ENCODE data around the gene GHRHR.

Gene GHRHR

DNA sequence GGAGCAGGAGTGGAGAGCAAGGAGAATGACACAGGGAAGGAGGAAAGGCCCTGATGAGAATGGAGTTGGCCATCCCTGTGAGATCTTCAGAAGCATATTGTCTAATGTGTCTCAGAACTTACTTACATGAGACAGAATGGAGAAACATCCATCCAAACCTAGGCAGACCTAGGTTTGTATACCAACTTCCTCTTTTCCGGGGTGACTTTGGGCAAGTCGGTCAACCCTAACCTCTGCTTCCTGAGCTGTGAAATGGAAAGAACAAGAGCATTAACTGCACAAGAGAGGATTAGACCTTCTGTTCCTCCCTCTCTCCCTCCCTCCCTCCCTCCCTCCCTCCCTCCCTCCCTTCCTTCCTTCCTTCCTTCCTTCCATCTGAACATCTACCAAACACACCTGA is 4.5 kb downstream of the GHRHR start:
- no peak for DNase-seq (ENCODE audit: low spot score)

- DNase-seq (ENCODE audit: low spot score): no peak
Observed at GRCh38 chr7:30968747-30969603, 5.2 kb downstream of the GHRHR start.

DNA sequence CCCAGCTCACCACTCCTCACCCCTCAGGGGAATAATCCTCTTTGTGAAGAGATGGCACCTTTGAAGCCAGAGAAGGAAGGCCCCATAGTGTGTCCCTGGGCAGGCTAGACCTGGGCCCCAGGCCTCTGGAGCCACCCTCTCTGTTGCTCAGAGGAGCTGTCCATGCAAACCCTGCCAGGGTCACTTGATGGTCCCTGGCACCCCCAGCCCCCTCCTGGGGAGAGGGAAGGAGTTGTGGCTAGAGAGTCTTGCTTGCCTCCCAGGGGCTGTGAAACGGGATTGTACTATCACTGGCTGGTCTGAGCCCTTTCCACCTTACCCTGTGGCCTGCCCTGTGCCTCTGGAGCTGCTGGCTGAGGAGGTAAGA is 5.8 kb downstream of the GHRHR start:
- DNase-seq (ENCODE audit: low spot score): no peak

GRCh38 chr7:30970074-30970473 is 6.3 kb downstream of the GHRHR start:
- DNase-seq (ENCODE audit: low spot score): no peak

DNA sequence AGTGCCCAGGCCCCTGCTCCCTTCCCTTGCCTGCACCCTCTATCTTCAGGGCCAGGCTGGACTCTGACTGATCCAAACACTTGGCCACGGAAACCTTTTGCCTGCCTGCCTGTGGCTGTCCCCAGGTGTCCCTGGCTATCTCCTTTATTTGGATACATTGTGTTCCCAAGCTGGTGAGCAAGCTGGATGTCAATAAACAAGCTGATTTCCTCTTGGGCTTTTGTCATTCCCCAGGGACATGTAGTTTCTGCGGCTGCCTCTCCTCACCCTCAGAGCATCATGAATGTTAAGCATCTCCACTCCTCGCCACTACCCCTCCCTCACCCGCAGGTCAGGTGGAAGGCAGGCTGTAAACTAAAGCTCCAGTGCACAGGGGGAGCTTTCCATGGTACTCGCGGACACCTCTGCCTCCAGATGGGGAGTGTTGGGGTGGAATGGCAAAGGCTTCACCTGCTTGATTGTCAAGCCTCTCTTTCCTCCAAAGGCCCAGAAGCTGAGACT is 6.9 kb downstream of the GHRHR start:
- peak; percentile 49 for DNase-seq (ENCODE audit: low spot score)

DNA sequence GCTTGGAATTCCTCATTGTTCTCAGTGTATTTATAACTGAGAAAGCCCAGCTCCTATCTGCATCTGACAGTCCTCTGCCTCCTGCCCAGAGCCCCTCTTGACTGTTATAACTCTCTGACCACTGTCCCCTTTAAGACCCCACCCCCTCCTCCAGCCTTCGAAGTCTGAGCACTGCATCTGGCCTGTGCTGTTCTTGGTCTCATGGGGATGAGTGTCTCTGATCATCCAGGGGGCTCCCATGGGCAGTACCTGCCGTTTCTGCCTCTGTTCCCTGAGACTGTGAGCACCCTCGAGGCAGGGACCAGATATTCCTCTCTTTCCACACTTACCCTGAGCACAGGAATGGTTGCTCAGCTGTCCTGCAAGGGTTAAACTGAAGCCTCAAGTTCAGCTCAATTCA is 7.7 kb downstream of the GHRHR start:
- DNase-seq (ENCODE audit: low spot score): no peak

DNA sequence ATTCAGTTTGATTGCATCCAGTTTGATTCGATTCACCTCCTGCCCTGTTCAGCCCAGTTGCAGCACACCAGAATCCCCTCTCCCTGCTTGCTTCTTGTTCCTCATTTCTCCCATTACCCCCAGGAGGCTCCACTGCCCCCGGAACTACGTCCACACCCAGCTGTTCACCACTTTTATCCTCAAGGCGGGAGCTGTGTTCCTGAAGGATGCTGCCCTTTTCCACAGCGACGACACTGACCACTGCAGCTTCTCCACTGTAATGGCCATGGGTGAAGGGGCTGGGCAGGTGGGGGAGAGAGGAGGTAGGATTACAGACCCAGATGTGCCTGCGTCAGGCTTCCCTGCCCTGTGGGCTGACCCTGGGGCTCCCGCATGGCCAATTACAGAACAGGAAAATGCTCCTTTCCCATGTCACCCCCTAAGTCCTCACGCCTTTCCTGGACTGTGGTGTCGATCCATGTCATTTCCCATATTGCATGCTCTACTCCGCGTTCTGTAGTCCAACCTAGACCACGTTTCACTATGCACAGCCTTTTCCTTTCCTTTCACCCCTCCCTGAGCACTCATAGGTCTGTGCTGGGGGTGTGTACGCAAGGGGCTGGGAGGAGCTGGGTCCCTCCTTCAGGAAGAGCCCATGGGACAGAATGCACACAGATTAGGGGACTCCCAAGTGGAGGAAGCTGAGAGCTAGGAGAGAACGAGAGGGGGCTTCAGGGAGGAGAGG is 8.2 kb downstream of the GHRHR start:
- DNase-seq (ENCODE audit: low spot score): no peak

DNA sequence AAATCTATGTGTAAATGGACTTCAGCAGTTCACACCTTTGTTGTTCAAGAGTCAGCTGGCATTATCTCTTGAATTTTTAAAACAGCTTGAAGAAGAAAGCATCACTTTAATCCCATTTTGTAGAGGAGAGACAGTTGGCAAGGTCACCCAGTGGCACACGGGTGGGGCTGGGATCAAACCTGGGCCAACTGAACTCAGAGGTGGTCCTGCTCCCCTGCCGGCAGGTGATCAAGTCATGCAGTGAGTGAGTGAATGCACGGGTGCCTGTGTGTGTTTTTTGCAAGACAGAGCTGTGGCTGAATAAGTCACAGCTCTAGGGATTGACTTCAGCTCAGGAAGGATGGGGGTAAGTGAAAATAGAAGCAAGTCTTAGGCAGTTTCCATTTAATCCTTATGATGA is 9.5 kb downstream of the GHRHR start:
- no peak for DNase-seq (ENCODE audit: low spot score)

DNA sequence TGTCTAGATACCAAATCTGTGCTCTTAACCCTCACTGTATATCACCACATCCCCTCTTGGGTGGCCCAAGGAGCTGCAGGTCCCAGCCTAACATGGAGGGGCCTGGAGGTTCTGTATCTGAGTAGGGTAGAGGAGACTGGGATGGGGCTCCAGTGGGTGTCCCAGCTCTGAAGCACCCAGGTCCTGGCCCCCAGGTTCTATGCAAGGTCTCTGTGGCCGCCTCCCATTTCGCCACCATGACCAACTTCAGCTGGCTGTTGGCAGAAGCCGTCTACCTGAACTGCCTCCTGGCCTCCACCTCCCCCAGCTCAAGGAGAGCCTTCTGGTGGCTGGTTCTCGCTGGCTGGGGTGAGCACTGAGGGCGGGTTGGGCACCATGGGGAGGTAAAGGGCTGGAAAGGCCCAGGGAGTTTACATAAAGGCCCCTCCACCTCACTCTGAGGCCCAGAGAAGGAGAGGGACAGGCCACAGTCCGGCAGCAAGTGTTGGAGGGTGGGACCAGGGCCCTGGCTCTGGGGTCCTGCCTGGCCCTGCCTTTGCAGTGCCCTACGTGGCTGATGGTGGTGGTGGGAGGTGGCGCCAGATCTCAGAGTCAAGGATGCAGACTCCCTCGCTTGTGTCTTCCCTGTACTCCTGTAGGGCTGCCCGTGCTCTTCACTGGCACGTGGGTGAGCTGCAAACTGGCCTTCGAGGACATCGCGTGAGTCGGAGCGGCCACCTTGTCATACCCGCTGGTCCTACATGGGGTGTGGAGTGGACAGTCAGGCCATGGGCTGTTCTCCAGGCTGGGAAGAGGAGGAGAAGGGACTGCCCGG is 10.2 kb downstream of the GHRHR start:
- no peak for DNase-seq (ENCODE audit: low spot score)

DNA sequence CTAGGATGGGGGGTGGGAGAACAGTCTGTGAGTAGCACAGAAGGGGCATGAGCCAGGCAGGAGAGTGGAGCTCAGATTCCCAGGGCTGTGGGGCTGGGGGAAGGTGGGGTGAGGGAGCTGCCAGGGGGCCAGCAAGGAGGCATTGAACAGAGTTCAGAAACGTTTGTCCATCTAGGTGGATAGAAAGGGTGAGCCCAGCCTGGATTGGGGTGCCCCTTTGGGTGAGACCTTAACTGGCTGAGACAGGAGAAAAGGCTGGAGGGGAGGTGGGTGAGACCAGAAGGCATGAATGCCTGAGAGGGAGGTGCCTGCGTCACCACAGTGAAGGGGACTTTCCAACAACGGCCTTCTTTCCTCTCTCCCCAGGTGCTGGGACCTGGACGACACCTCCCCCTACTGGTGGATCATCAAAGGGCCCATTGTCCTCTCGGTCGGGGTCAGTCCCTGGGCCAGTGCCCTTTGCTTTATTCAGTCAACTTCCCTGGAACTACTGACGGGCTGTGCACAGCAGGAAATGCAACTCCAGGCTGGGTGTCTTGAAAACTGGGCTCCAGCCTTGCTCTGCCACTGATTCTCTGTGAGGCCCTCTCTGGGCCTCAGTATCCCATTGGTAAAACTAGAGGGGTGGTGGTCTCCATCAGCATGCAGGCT is 11.0 kb downstream of the GHRHR start:
- DNase-seq (ENCODE audit: low spot score): peak; percentile 69

DNA sequence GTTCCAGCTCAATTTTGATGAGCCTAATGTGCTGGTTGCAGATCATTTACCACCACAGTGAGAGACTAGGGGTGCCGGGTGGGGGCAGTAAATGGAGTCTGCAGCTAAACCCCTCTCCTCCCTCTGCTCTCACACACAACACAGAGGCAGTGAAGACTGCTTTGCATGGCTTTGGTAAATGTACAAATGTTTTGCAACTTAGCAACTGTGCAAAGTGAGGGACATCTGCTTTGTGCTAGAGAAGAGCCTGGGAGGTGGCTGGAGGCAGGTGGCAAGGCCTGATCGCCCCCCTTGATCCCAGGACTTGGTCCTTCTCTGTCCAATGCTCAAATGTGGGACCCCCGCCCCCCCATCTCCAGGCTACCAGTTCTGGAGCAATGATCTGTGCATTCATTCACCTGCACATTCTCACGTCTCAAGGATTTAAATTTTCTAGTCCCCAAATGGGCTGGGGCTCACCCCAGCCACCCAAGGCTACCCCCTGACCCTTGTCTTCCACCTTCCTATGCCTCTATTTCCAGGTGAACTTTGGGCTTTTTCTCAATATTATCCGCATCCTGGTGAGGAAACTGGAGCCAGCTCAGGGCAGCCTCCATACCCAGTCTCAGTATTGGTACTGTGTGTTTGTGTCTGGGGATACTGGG is 11.6 kb downstream of the GHRHR start:
- DNase-seq (ENCODE audit: low spot score): no peak

GRCh38 chr7:30976381-30976780 is 12.6 kb downstream of the GHRHR start:
- no peak for DNase-seq (ENCODE audit: low spot score)

- no peak for DNase-seq (ENCODE audit: low spot score)
Observed at GRCh38 chr7:30977222-30977621, 13.5 kb downstream of the GHRHR start.

DNA sequence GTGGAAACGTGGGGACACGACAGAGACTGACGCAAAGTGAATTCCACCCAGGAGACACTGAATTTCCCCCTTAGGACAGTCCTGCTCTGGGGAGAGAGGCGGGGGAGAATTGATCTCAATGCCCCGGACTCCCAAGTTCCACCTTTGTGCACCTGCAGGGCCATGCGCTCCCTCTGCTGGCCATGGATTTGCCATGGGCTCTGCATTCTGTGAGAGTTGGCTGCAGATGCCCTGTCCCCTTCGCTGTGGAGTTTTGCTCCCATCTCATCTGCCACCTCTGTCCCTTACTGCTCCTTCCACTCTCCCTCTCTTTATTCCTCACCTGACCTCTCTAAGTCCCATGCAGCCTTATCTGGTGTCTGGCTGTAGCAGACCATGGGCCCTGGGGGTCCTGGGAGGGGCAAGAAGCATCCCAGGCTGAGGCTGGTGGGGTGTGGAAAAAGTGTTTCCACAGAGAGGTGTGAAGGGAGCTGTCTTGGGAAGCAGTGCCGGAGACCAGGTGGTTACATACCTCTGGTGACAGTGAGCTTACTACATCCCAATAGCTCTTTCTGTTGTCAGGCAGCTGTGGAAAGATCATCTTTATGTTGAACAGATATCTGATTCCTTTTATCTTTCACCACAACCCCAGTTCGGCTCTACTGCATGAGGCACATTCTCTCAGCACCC is 14.3 kb downstream of the GHRHR start:
- DNase-seq (ENCODE audit: low spot score): peak; percentile 68

DNA sequence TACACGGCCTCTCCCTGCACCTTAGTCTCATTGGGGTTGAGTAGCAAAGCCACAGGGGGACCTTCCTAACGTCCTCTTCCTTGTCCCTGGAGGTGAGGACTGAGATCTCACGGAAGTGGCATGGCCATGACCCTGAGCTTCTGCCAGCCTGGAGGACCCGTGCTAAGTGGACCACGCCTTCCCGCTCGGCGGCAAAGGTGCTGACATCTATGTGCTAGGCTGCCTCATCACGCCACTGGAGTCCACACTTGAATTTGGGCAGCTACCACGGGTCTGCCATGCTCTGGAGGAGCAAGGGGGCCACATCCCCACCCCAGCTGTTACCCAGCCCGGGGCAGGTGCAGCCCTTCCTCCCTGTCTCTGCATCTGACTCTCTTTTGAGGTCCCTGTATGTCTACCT is 15.3 kb downstream of the GHRHR start:
- DNase-seq (ENCODE audit: low spot score): no peak

DNA sequence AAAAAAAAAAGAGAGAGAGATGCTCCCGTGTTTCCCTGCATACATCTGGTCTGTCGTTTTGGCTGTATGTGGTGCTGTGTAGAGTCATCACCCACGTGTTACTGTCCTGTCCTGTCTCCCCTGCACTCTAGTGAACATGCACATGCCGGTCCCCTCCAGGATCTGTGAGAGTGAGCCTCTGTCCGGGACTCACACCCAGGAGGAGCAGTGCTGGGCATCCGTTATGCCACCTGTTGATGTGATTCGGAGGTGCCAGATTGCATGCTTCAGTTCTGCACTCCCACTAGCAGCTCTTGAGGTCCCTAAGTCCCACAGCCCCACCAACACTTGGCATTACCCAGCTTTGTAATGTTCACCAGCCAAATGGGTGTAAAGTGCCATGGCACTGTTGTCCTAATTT is 16.4 kb downstream of the GHRHR start:
- DNase-seq (ENCODE audit: low spot score): no peak

- DNase-seq (ENCODE audit: low spot score): no peak
Observed at GRCh38 chr7:30980751-30981150, 17.0 kb downstream of the GHRHR start.

- peak; percentile 88 for DNase-seq (ENCODE audit: low spot score)
Observed at GRCh38 chr7:30983042-30983913, 19.5 kb downstream of the GHRHR start.

GRCh38 chr7:30983914-30984247 is 20.1 kb downstream of the GHRHR start:
- no peak for DNase-seq (ENCODE audit: low spot score)
